ENCODE measurements around the gene CYP4V2.

GRCh38 chr4:186148336-186148975 is 42.9 kb upstream of the CYP4V2 start:
- TF ChIP-seq, protein P1, sequence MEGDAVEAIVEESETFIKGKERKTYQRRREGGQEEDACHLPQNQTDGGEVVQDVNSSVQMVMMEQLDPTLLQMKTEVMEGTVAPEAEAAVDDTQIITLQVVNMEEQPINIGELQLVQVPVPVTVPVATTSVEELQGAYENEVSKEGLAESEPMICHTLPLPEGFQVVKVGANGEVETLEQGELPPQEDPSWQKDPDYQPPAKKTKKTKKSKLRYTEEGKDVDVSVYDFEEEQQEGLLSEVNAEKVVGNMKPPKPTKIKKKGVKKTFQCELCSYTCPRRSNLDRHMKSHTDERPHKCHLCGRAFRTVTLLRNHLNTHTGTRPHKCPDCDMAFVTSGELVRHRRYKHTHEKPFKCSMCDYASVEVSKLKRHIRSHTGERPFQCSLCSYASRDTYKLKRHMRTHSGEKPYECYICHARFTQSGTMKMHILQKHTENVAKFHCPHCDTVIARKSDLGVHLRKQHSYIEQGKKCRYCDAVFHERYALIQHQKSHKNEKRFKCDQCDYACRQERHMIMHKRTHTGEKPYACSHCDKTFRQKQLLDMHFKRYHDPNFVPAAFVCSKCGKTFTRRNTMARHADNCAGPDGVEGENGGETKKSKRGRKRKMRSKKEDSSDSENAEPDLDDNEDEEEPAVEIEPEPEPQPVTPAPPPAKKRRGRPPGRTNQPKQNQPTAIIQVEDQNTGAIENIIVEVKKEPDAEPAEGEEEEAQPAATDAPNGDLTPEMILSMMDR (IDR thresholded peaks at IDR 0.05): no peak
- no peak for TF ChIP-seq POLR2A (IDR thresholded peaks at IDR 0.05)

Data from lower leg skin (tissue), 3 donors.